Astrocyte (in vitro differentiated cells and primary cell): Measurements from ENCODE around the gene UBAC2. TPM values are rescaled to one million over a fixed set of nuclear protein-coding genes. Genes with fewer than 3 reads are reported as not detected.

Experiments
- DNase-seq: peaks from one replicate; pipeline ENCODE4 v3.0.0-alpha.2; 2010; ENCODE audit warnings: low read depth
- FAIRE-seq: peaks from 2 replicates; lab custom pipeline; 2011; peaks lifted over from hg19 to GRCh38; lab: Jason Lieb, UNC
- H2AFZ ChIP-seq: 2 replicates; pipeline ENCODE4 v1.6.0; 2012; ENCODE audit warnings: low read depth, low read length, inconsistent platforms
- H3K27ac ChIP-seq: 2 replicates; pipeline ENCODE4 v1.5.1; 2011; ENCODE audit warnings: low read depth, low read length, inconsistent platforms
- H3K27me3 ChIP-seq: 2 replicates; pipeline ENCODE4 v1.6.0; 2011; ENCODE audit warnings: low read length, inconsistent platforms; ENCODE audit not compliant: insufficient read depth
- H3K36me3 ChIP-seq: 2 replicates; pipeline ENCODE4 v1.5.1; 2011; ENCODE audit warnings: low read length, inconsistent platforms; ENCODE audit not compliant: insufficient read depth
- H3K4me1 ChIP-seq: 2 replicates; pipeline ENCODE4 v1.5.1; 2011; ENCODE audit warnings: low read length, inconsistent platforms; ENCODE audit not compliant: insufficient read depth
- H3K4me2 ChIP-seq: 2 replicates; pipeline ENCODE4 v1.6.0; 2012; ENCODE audit warnings: low read length, inconsistent platforms
- H3K4me3 ChIP-seq: 2 replicates; pipeline ENCODE4 v1.5.1; 2011; ENCODE audit warnings: low read depth, mild to moderate bottlenecking, low read length, inconsistent platforms; ENCODE audit not compliant: insufficient read depth
- H3K79me2 ChIP-seq: 2 replicates; pipeline ENCODE4 v1.6.0; 2012; ENCODE audit warnings: mild to moderate bottlenecking, low read length, inconsistent platforms; ENCODE audit not compliant: insufficient read depth
- H3K9ac ChIP-seq: 2 replicates; pipeline ENCODE4 v1.6.0; 2012; ENCODE audit warnings: mild to moderate bottlenecking, low read length, inconsistent platforms
- H3K9me3 ChIP-seq: 2 replicates; pipeline ENCODE4 v1.5.1; 2012; ENCODE audit warnings: low read depth, mild to moderate bottlenecking, low read length, inconsistent platforms; ENCODE audit not compliant: insufficient read depth
- H4K20me1 ChIP-seq: 2 replicates; pipeline ENCODE4 v1.6.0; 2012; ENCODE audit warnings: low read length, inconsistent platforms; ENCODE audit not compliant: insufficient read depth
- H3K27ac Mint-ChIP-seq: one replicate; pipeline ENCODE4 v1.8.0; 2021; ENCODE audit warnings: mild to moderate bottlenecking, mixed read lengths; ENCODE audit not compliant: unreplicated experiment
- H3K27me3 Mint-ChIP-seq: one replicate; pipeline ENCODE4 v1.8.0; 2021; ENCODE audit warnings: low read depth, mixed read lengths; ENCODE audit not compliant: unreplicated experiment
- H3K36me3 Mint-ChIP-seq: one replicate; pipeline ENCODE4 v1.8.0; 2021; ENCODE audit warnings: low read depth, mixed read lengths; ENCODE audit not compliant: unreplicated experiment
- H3K4me1 Mint-ChIP-seq: one replicate; pipeline ENCODE4 v1.8.0; 2021; ENCODE audit warnings: low read depth, mixed read lengths; ENCODE audit not compliant: unreplicated experiment
- H3K4me3 Mint-ChIP-seq: one replicate; pipeline ENCODE4 v1.8.0; 2021; ENCODE audit warnings: mild to moderate bottlenecking, moderate library complexity, mixed read lengths; ENCODE audit not compliant: unreplicated experiment
- H3K9me3 Mint-ChIP-seq: one replicate; pipeline ENCODE4 v1.8.0; 2021; ENCODE audit warnings: mild to moderate bottlenecking, mixed read lengths; ENCODE audit not compliant: unreplicated experiment
- EZH2 ChIP-seq: IDR thresholded peaks from 2 replicates; pipeline ENCODE4 v1.6.1; 2012; ENCODE audit warnings: mild to moderate bottlenecking, low read length, inconsistent platforms; ENCODE audit not compliant: insufficient read depth
- total RNA-seq: library from RNA; stranded (reverse); gene quantifications from 2 replicates; pipeline ENCODE4 v1.2.1, GENCODE V29; 2021
- TF ChIP-seq, protein P1 (sequence below): IDR thresholded peaks from 2 replicates; pipeline ENCODE4 v1.5.1; 2011; ENCODE audit warnings: low read depth, mild to moderate bottlenecking, inconsistent platforms, low read length, moderate library complexity; ENCODE audit not compliant: insufficient read depth

The UBAC2 gene
- total RNA-seq, 1 donor from 2014 or later: 61.0 TPM

DNA sequence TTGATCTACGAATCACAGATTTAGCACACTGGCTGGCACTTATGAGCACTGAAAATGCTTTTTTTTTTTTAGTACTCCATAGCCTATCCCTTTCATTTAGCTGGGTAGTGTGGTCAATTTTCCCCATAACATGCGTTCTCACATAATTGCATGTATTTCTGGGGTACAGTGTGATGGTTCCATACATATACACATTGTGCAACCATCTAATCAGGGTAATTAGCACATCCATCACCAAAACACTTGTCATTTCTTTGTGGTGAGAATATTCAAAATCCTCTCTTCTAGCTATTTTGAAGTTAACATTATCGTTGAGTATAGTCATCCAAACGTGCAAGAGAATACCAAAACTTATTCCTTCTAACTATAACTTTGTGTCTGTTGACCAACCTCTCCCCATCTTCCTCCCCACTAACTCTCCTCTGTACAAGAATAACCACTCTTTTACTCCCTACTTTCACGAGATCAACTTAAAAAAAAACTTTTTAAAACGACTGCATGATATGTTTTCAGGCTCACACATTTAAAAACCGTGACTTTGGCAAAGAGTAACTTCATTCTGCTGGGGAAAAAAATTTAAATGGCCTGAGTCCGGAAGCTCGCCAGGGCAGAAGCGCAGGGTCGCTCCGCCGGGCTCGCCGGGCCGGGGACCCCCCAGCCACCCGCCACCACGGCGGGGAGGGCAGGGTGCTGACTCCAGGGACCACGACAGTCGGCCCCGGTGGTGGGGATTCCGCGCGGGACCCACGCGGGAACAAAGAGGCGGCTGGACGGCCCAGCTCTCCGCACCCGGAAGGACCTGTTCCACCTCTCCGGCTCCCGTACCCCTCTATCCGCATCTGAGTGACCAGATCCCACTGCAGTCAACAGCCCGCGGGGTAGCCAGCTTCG, 868 bp upstream of the UBAC2 start:
- Histone ChIP-seq H3K27me3 (no peaks in the 10 kb centered on the region), H3K9ac (peak overlapping the region; percentile 94), H3K27ac (peak overlapping the region; percentile 91), H3K4me2 (peak overlapping the region; percentile 98), H3K79me2 (peaks cover 45% of the 10 kb centered on the region), H3K9me3 (no peaks in the 10 kb centered on the region), H2AFZ (peak overlapping the region; percentile 89), H3K36me3 (no peaks in the 10 kb centered on the region), H3K4me1 (peaks cover 4% of the 10 kb centered on the region), H4K20me1 (peaks cover 24% of the 10 kb centered on the region), H3K4me3 (peak overlapping the region; percentile 90)
- H3K4me1 Mint-ChIP-seq: peaks cover 13% of the 10 kb centered on the region
- FAIRE-seq (no peak), DNase-seq (no peak)
- no peaks in the 10 kb centered on the region for H3K9me3 Mint-ChIP-seq
- TF ChIP-seq, protein P1, sequence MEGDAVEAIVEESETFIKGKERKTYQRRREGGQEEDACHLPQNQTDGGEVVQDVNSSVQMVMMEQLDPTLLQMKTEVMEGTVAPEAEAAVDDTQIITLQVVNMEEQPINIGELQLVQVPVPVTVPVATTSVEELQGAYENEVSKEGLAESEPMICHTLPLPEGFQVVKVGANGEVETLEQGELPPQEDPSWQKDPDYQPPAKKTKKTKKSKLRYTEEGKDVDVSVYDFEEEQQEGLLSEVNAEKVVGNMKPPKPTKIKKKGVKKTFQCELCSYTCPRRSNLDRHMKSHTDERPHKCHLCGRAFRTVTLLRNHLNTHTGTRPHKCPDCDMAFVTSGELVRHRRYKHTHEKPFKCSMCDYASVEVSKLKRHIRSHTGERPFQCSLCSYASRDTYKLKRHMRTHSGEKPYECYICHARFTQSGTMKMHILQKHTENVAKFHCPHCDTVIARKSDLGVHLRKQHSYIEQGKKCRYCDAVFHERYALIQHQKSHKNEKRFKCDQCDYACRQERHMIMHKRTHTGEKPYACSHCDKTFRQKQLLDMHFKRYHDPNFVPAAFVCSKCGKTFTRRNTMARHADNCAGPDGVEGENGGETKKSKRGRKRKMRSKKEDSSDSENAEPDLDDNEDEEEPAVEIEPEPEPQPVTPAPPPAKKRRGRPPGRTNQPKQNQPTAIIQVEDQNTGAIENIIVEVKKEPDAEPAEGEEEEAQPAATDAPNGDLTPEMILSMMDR: no peak
- no peak for TF ChIP-seq EZH2
- no peaks in the 10 kb centered on the region for H3K36me3 Mint-ChIP-seq
- peak overlapping the region; percentile 90 for H3K4me3 Mint-ChIP-seq
- H3K27ac Mint-ChIP-seq: peak overlapping the region; percentile 96
- H3K27me3 Mint-ChIP-seq: no peaks in the 10 kb centered on the region

DNA sequence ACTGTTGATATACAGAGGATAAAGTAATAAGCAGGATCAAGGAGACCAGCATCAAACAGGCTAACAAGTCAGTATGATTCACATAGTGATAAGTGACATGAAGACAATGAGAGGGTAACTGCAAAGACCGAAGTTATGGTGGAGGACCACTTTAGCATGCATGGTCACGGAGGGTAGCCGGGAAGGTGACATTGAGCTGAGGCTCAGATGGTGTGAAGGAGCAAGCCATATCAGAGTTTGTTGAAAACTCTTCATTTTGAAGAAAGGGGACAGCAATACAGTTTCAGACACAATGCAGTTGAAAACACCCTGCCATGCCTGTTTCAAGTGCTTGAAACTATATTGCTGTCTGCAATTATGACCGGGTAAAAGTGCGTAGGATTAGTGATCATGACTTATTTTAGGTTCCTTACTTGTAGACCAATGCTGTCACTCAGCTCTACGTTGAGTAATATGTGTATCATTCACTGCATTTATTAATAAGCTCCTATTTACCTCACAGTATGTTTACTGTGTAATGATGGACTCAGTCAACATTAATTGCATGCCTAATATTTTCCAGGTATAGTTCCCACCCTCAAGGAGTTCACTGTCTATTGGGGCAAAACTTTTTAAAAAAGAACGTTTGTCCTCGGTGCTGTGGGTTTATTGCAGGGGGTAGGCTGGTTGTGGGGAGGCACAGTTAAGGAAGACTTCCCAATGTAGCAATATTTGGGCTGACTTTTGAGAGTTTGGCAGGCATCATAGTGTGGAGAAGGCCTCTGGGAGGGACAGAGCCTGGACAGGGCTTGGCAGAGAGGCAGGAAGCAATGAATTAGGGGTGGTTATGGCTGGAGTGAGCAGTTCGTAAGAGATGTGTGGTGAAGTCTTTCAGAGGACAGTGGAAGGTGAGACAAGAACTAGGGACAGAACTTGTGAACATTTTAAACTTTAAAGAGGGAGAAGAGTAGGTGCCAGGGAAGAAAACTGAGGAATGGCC, 3.2 kb downstream of the UBAC2 start:
- H3K27me3 Mint-ChIP-seq: no peaks in the 10 kb centered on the region
- peaks cover 10% of the 10 kb centered on the region for H3K36me3 Mint-ChIP-seq
- H2AFZ ChIP-seq: no peak overlapping the region
- no peak for FAIRE-seq
- H3K4me3 Mint-ChIP-seq: peak overlapping the region; percentile 18
- no peak overlapping the region for H3K4me3 ChIP-seq
- DNase-seq: no peak
- H4K20me1 ChIP-seq: peaks cover 61% of the 10 kb centered on the region
- H3K9ac ChIP-seq: no peak overlapping the region
- H3K27me3 ChIP-seq: no peaks in the 10 kb centered on the region
- H3K9me3 Mint-ChIP-seq: peaks cover 2% of the 10 kb centered on the region
- no peaks in the 10 kb centered on the region for H3K36me3 ChIP-seq
- H3K4me1 ChIP-seq: peaks cover 4% of the 10 kb centered on the region
- no peaks in the 10 kb centered on the region for H3K9me3 ChIP-seq
- H3K4me1 Mint-ChIP-seq: peaks cover 13% of the 10 kb centered on the region
- TF ChIP-seq, protein P1: no peak
- no peak for TF ChIP-seq EZH2
- no peak overlapping the region for H3K4me2 ChIP-seq
- peak overlapping the region; percentile 28 for H3K27ac Mint-ChIP-seq
- peaks cover 83% of the 10 kb centered on the region for H3K79me2 ChIP-seq
- no peak overlapping the region for H3K27ac ChIP-seq
